CD4-positive, alpha-beta T cell treated with Interleukin-2 at 100 ng/mL for 4 hours (primary cell): ENCODE measurements around the gene FAHD2A.
A peak's percentile ranks its signal among the peaks of the same experiment; 100 is the strongest.
"Not testable (repeated sequence)": the region's sequence is repeated elsewhere in the genome, so short reads cannot be mapped to it uniquely, and the experiment has no call there.

Source experiments
- DNase-seq: peaks from one replicate; pipeline ENCODE4 v3.0.0-alpha.2; 2020; ENCODE audit warnings: low spot score

Gene FAHD2A

GRCh38 chr2:95402370-95403203 lies at the start of gene FAHD2A:
Gene FAHD2A (plus strand): TSS chr2:95402708. CDS start chr2:95405559, 2,851 bp downstream.
- peak; percentile 90 for DNase-seq

- no peak for DNase-seq
Observed at GRCh38 chr2:95353055-95353575, 49.4 kb upstream of the FAHD2A start.

GRCh38 chr2:95353613-95354468 lies 48.7 kb upstream of the FAHD2A start:
- DNase-seq: no peak

GRCh38 chr2:95354469-95354901 lies 48.0 kb upstream of the FAHD2A start:
- DNase-seq: no peak

GRCh38 chr2:95354925-95355324 lies 47.6 kb upstream of the FAHD2A start:
- DNase-seq: no peak

GRCh38 chr2:95355486-95355885 lies 47.0 kb upstream of the FAHD2A start:
- not testable (repeated sequence) for DNase-seq

GRCh38 chr2:95356821-95357700 lies 45.4 kb upstream of the FAHD2A start:
- no peak for DNase-seq

GRCh38 chr2:95357717-95358280 lies 44.7 kb upstream of the FAHD2A start:
- no peak for DNase-seq

- no peak for DNase-seq
Observed at GRCh38 chr2:95359031-95359430, 43.5 kb upstream of the FAHD2A start.

GRCh38 chr2:95359501-95359930 lies 43.0 kb upstream of the FAHD2A start:
- no peak for DNase-seq

GRCh38 chr2:95361216-95361980 lies 41.1 kb upstream of the FAHD2A start:
- no peak for DNase-seq

GRCh38 chr2:95362486-95362885 lies 40.0 kb upstream of the FAHD2A start:
- no peak for DNase-seq

GRCh38 chr2:95366514-95366913 lies 36.0 kb upstream of the FAHD2A start:
- DNase-seq: no peak

GRCh38 chr2:95372216-95372829 lies 30.2 kb upstream of the FAHD2A start:
- DNase-seq: no peak

- DNase-seq: no peak
Observed at GRCh38 chr2:95372845-95373244, 29.7 kb upstream of the FAHD2A start.

GRCh38 chr2:95374029-95374428 lies 28.5 kb upstream of the FAHD2A start:
- no peak for DNase-seq

GRCh38 chr2:95374451-95374920 lies 28.0 kb upstream of the FAHD2A start:
- DNase-seq: no peak

GRCh38 chr2:95374921-95375471 lies 27.5 kb upstream of the FAHD2A start:
- DNase-seq: no peak

- DNase-seq: no peak
Observed at GRCh38 chr2:95375532-95376150, 26.9 kb upstream of the FAHD2A start.
